GM23338 (cell line): ENCODE results near the gene TENM4.

Experiments
- CTCF ChIP-seq, 2 experiments: fragments of 200-600 bp in 1 of 2; sonication (generic) in 1 of 2; conservative IDR thresholded peaks; 2 replicates each; pipeline versions ENCODE4 v1.5.1 to v1.6.1; 2016 to 2017; ENCODE audit warnings: antibody characterized with exemption in 2 of 2, low read depth in 2 of 2, mild to moderate bottlenecking in 2 of 2, moderate library complexity in 1 of 2
- EZH2 ChIP-seq: fragments of 200-600 bp; sonication (generic); IDR thresholded peaks from one replicate; pipeline ENCODE4 v1.8.0; 2017; ENCODE audit warnings: antibody characterized with exemption, mild to moderate bottlenecking, low read depth; ENCODE audit not compliant: unreplicated experiment
- POLR2AphosphoS5 ChIP-seq: IDR thresholded peaks from 2 replicates; pipeline ENCODE4 v1.6.1; 2016; ENCODE audit warnings: antibody characterized with exemption, low read depth
- REST ChIP-seq: IDR thresholded peaks from one replicate; pipeline ENCODE4 v1.6.1; 2018; ENCODE audit warnings: antibody characterized with exemption; ENCODE audit not compliant: unreplicated experiment
- STAT1 ChIP-seq: IDR thresholded peaks from one replicate; pipeline ENCODE4 v1.6.1; 2016; ENCODE audit warnings: antibody characterized with exemption; ENCODE audit not compliant: unreplicated experiment

GRCh38 chr11:79186669-79187068 lies 254.2 kb downstream of the TENM4 start:
- no peak for TF ChIP-seq CTCF (conservative IDR thresholded peaks at IDR 0.05; ENCODE audit: low read depth in 2 of 2)
- TF ChIP-seq EZH2, result no peak
- no peak for TF ChIP-seq POLR2AphosphoS5
- no peak for TF ChIP-seq STAT1
- TF ChIP-seq REST, result no peak
